Measurements from ENCODE around the gene SSNA1. TPM values are rescaled to one million over a fixed set of nuclear protein-coding genes. Genes with fewer than 3 reads are reported as not detected.
A peak's percentile ranks its signal among the peaks of the same experiment; 100 is the strongest.

SSNA1 gene
- total and polyA plus RNA-seq, 2 donors (not counting 1 experiment from before 2014, with no cell fraction given) = 53.6 to 129 TPM

DNA sequence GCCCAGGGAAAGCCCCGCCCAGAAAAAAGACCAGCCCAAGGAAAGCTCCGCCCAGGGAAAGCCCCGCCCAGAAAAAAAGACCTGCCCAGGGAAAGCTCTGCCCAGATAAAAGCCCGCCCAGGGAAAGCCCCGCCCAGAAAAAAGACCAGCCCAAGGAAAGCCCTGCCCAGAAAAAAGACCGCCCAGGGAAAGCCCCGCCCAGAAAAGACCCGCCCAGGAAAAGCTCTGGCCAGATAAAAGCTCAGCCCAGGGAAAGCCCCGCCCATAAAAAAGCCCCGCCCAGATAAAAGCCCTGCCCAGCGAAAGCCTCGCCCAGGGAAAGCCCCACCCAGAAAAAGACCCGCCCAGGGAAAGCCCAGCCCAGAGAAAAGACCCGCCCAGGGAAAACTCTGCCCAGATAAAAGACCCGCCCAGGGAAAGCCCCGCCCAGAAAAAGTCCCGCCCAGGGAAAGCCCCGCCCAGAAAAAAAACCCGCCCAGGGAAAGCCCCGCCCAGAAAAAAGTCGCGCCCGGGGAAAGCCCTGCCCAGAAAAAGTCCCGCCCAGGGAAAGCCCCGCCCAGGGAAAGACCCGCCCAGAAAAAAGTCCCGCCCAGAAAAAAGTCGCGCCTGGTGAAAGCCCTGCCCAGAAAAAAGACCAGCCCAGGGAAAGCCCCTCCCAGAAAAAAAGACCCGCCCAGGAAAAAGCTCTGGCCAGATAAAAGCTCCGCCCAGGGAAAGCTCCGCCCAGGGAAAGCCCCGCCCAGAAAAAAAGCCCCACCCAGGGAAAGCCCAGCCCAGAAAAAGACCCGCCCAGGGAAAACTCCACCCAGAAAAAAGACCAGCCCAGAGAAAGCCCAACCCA, 37.6 kb upstream of the SSNA1 start:
- ChIA-PET POLR2A (interaction anchor here (0.6 to 1.2 kb wide), 7 partner anchors 19 to 431 kb away, joined by 3 to 15 read pairs (median 4); partner anchors contain the start of genes LRRC26 and UAP1L1), CTCF (no interaction called here)
- peaks cover 9% of the 10 kb centered on the region for H3K4me1 Mint-ChIP-seq
- H3K4me3 ChIP-seq (ENCODE audit: control extremely low read depth in 1 of 5, extremely low read depth in 1 of 5, insufficient read depth in 1 of 5, low read depth in 2 of 5, low read length in 4 of 5) = no peak overlapping the region
- peaks cover 17% of the 10 kb centered on the region for H3K27me3 Mint-ChIP-seq
- peaks cover 0 to 25% (median 0%) of the 10 kb centered on the region in 3 donors for H3K9me3 ChIP-seq (ENCODE audit: control extremely low read depth in 1 of 3, control insufficient read depth in 2 of 3, insufficient read depth in 1 of 3, low read length in 2 of 3)
- peaks cover 0 to 21% (median under 1%) of the 10 kb centered on the region in 4 experiments for H3K27me3 ChIP-seq (replicated peaks in 1 of 4; ENCODE audit: control extremely low read depth in 1 of 4, control insufficient read depth in 3 of 4, insufficient read depth in 4 of 4, low read length in 3 of 4)
- H3K27ac ChIP-seq (ENCODE audit: low read length in 2 of 2) = peak overlapping the region; percentile 11 to 84
- no peak for TF ChIP-seq EZH2 (IDR thresholded peaks at IDR 0.05; ENCODE audit: borderline replicate concordance, insufficient read depth, low read depth, low read length, poor library complexity, severe bottlenecking)
- TF ChIP-seq, protein P1, sequence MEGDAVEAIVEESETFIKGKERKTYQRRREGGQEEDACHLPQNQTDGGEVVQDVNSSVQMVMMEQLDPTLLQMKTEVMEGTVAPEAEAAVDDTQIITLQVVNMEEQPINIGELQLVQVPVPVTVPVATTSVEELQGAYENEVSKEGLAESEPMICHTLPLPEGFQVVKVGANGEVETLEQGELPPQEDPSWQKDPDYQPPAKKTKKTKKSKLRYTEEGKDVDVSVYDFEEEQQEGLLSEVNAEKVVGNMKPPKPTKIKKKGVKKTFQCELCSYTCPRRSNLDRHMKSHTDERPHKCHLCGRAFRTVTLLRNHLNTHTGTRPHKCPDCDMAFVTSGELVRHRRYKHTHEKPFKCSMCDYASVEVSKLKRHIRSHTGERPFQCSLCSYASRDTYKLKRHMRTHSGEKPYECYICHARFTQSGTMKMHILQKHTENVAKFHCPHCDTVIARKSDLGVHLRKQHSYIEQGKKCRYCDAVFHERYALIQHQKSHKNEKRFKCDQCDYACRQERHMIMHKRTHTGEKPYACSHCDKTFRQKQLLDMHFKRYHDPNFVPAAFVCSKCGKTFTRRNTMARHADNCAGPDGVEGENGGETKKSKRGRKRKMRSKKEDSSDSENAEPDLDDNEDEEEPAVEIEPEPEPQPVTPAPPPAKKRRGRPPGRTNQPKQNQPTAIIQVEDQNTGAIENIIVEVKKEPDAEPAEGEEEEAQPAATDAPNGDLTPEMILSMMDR (IDR thresholded peaks at IDR 0.05) = no peak
- H3K4me1 ChIP-seq (ENCODE audit: control insufficient read depth in 2 of 2, insufficient read depth in 2 of 2, low read length in 2 of 2) = peaks cover 0 to 13% of the 10 kb centered on the region in 2 donors
- H3K4me2 ChIP-seq (replicated peaks; ENCODE audit: low read depth, low read length, poor library complexity, severe bottlenecking) = peak overlapping the region; percentile 33
- H3K79me2 ChIP-seq (ENCODE audit: control insufficient read depth, insufficient read depth, low read length) = no peaks in the 10 kb centered on the region
- peak; percentile 55 for ATAC-seq (ENCODE audit: low read depth)
- no peaks in the 10 kb centered on the region for H3K9me3 Mint-ChIP-seq (ENCODE audit: insufficient read depth)
- no peaks in the 10 kb centered on the region for H4K20me1 ChIP-seq (ENCODE audit: control insufficient read depth, insufficient read depth, low read length, poor library complexity, severe bottlenecking)
- no peak overlapping the region for H2AFZ ChIP-seq (ENCODE audit: insufficient read depth, low read depth, low read length, poor library complexity, severe bottlenecking)
- H3K27ac Mint-ChIP-seq = peak overlapping the region; percentile 61
- no peaks in the 10 kb centered on the region for H3K36me3 ChIP-seq (replicated peaks in 1 of 2; ENCODE audit: control extremely low read depth in 1 of 2, control insufficient read depth in 1 of 2, extremely low read depth in 1 of 2, insufficient read depth in 2 of 2, low read length in 1 of 2)
- intact Hi-C loops (cut with micrococcal nuclease) = no loop called here
- no peak overlapping the region for H3K4me3 Mint-ChIP-seq
- peak; percentile 77 for DNase-seq
- WGBS (ENCODE audit: insufficient coverage) = 22% methylated on average over 25 of the region's 34 CpGs
- H3K9ac ChIP-seq (ENCODE audit: low read length) = no peak overlapping the region

- Histone ChIP-seq H2AFZ (ENCODE audit: insufficient read depth, low read depth, low read length, poor library complexity, severe bottlenecking) (no peak overlapping the region), H3K9ac (ENCODE audit: low read length) (no peak overlapping the region), H3K36me3 (replicated peaks in 1 of 2; ENCODE audit: control extremely low read depth in 1 of 2, control insufficient read depth in 1 of 2, extremely low read depth in 1 of 2, insufficient read depth in 2 of 2, low read length in 1 of 2) (no peaks in the 10 kb centered on the region), H3K4me3 (ENCODE audit: control extremely low read depth in 1 of 5, extremely low read depth in 1 of 5, insufficient read depth in 1 of 5, low read depth in 2 of 5, low read length in 4 of 5) (no peak overlapping the region), H3K4me2 (replicated peaks; ENCODE audit: low read depth, low read length, poor library complexity, severe bottlenecking) (no peak overlapping the region), H4K20me1 (ENCODE audit: control insufficient read depth, insufficient read depth, low read length, poor library complexity, severe bottlenecking) (no peaks in the 10 kb centered on the region), H3K27ac (ENCODE audit: low read length in 2 of 2) (no peak overlapping the region), H3K9me3 (ENCODE audit: control extremely low read depth in 1 of 3, control insufficient read depth in 2 of 3, insufficient read depth in 1 of 3, low read length in 2 of 3) (peaks cover 0 to 45% (median 0%) of the 10 kb centered on the region in 3 donors), H3K4me1 (ENCODE audit: control insufficient read depth in 2 of 2, insufficient read depth in 2 of 2, low read length in 2 of 2) (peaks cover 13 to 26% of the 10 kb centered on the region in 2 donors), H3K27me3 (replicated peaks in 1 of 4; ENCODE audit: control extremely low read depth in 1 of 4, control insufficient read depth in 3 of 4, insufficient read depth in 4 of 4, low read length in 3 of 4) (peaks cover 0 to 29% (median 12%) of the 10 kb centered on the region in 4 experiments), H3K79me2 (ENCODE audit: control insufficient read depth, insufficient read depth, low read length) (no peaks in the 10 kb centered on the region)
- intact Hi-C loops (cut with micrococcal nuclease) = no loop called here
- no peak overlapping the region for H3K27ac Mint-ChIP-seq
- ChIA-PET CTCF (no interaction called here), POLR2A (no interaction called here)
- no peak overlapping the region for H3K4me3 Mint-ChIP-seq
- no peak for DNase-seq
- peaks cover 22% of the 10 kb centered on the region for H3K4me1 Mint-ChIP-seq
- 89% methylated on average over 7 of the region's 7 CpGs for WGBS (ENCODE audit: insufficient coverage)
- H3K27me3 Mint-ChIP-seq = peaks cover 23% of the 10 kb centered on the region
- TF ChIP-seq EZH2 (IDR thresholded peaks at IDR 0.05; ENCODE audit: borderline replicate concordance, insufficient read depth, low read depth, low read length, poor library complexity, severe bottlenecking) = no peak
- TF ChIP-seq, protein P1 (IDR thresholded peaks at IDR 0.05) = no peak
- ATAC-seq (ENCODE audit: low read depth) = no peak
- H3K9me3 Mint-ChIP-seq (ENCODE audit: insufficient read depth) = no peaks in the 10 kb centered on the region
Measured at GRCh38 chr9:137152844-137153405, 35.6 kb upstream of the SSNA1 start.
